ENCODE measurements around the gene IL17REL. TPM values are rescaled to one million over a fixed set of nuclear protein-coding genes. Genes with fewer than 3 reads are reported as not detected.

Gene IL17REL
- 0.10 TPM in 1 of 2 replicates, not detected in the other for total RNA-seq (ENCODE audit: low replicate concordance)
- long read RNA-seq, result 0 reads

GRCh38 chr22:50012211-50013181, at the start of gene IL17REL:
Gene IL17REL, minus strand, starts transcription at chr22:50012765. Its CDS starts 119 bp downstream, at chr22:50012646.
- no peak within 1 kb of the TSS for H3K4me3 Mint-ChIP-seq

GRCh38 chr22:50061824-50062355, 49.3 kb upstream of the IL17REL start:
- no peaks in the 10 kb centered on the region for H3K36me3 Mint-ChIP-seq
- H3K9me3 Mint-ChIP-seq, result no peaks in the 10 kb centered on the region

More at GRCh38 chr22:50012211-50013181, at the start of gene IL17REL:
- no peak for DNase-seq (ENCODE audit: extremely low spot score, unreplicated experiment)
- no peaks in the 10 kb centered on the region for H3K4me1 Mint-ChIP-seq (ENCODE audit: unreplicated experiment)
- peaks cover 45% of the 10 kb centered on the region for H3K27me3 Mint-ChIP-seq
- no peak within 1 kb of the TSS for H3K27ac Mint-ChIP-seq
- H3K9me3 Mint-ChIP-seq, result no peaks in the 10 kb centered on the region
- TF ChIP-seq CTCF (conservative IDR thresholded peaks at IDR 0.05), result no peak
- H3K36me3 Mint-ChIP-seq, result no peaks in the 10 kb centered on the region

DNA sequence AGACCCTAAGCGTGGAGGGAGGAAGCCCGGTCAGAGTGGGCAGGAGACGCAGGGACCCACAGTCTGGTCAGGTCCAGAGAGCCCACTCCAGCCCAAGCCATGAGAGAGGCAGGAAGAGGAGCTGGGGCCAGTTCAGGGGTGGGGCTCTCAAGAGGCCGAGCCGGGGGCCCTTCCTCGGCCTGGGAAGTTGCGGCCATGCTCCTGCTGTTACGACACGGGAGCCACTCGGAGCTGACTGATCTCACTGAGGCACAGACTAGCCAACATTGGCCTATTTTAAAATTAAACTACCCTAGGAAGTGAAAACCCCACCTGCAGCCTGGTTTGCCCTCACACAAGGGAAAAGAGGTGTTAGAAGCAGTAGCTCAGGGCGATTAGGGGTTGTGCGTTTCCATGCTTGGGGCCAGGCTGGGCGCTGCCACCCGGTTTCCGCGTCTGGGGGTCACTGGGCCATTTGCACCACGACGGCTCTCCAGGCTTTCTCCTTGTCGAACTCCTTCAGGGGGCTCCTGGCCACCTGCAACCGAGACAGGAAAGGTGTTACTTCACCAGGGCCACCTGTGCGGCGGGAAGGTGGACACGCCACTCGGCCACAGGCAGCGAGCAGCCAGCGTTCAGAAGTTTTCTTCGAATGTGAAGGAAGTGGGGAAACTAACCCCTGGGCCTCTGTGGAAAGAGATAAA, 48.7 kb upstream of the IL17REL start:
- Mint-ChIP-seq H3K36me3 (no peaks in the 10 kb centered on the region), H3K4me3 (no peak overlapping the region), H3K27ac (no peak overlapping the region), H3K27me3 (peaks cover 12% of the 10 kb centered on the region), H3K4me1 (ENCODE audit: unreplicated experiment) (peaks cover 16% of the 10 kb centered on the region), H3K9me3 (no peaks in the 10 kb centered on the region)
- TF ChIP-seq CTCF (conservative IDR thresholded peaks at IDR 0.05), result no peak
- no peak for DNase-seq (ENCODE audit: extremely low spot score, unreplicated experiment)

More at GRCh38 chr22:50061824-50062355, 49.3 kb upstream of the IL17REL start:
- no peak overlapping the region for H3K27ac Mint-ChIP-seq
- H3K4me1 Mint-ChIP-seq (ENCODE audit: unreplicated experiment), result peaks cover 16% of the 10 kb centered on the region
- no peak for TF ChIP-seq CTCF (conservative IDR thresholded peaks at IDR 0.05)
- DNase-seq (ENCODE audit: extremely low spot score, unreplicated experiment), result no peak
- H3K4me3 Mint-ChIP-seq, result no peak overlapping the region
- H3K27me3 Mint-ChIP-seq, result peaks cover 12% of the 10 kb centered on the region

GRCh38 chr22:50060441-50061140, 48.0 kb upstream of the IL17REL start:
- DNase-seq (ENCODE audit: extremely low spot score, unreplicated experiment), result no peak
- no peak overlapping the region for H3K27ac Mint-ChIP-seq
- no peaks in the 10 kb centered on the region for H3K36me3 Mint-ChIP-seq
- no peak overlapping the region for H3K4me3 Mint-ChIP-seq
- peaks cover 14% of the 10 kb centered on the region for H3K4me1 Mint-ChIP-seq (ENCODE audit: unreplicated experiment)
- H3K9me3 Mint-ChIP-seq, result no peaks in the 10 kb centered on the region
- TF ChIP-seq CTCF (conservative IDR thresholded peaks at IDR 0.05), result no peak
- peaks cover 17% of the 10 kb centered on the region for H3K27me3 Mint-ChIP-seq

- DNase-seq (ENCODE audit: extremely low spot score, unreplicated experiment), result no peak
- Mint-ChIP-seq H3K27me3 (peaks cover 18% of the 10 kb centered on the region), H3K4me3 (peak overlapping the region; percentile 78), H3K9me3 (no peaks in the 10 kb centered on the region), H3K27ac (no peak overlapping the region), H3K4me1 (ENCODE audit: unreplicated experiment) (peaks cover 13% of the 10 kb centered on the region), H3K36me3 (no peaks in the 10 kb centered on the region)
- TF ChIP-seq CTCF (conservative IDR thresholded peaks at IDR 0.05), result no peak
Measured at GRCh38 chr22:50059881-50060262, 47.3 kb upstream of the IL17REL start.

All from type B pancreatic cell (in vitro differentiated cells).